Glutamatergic neuron (in vitro differentiated cells): ENCODE data around the gene MAG. TPM values are rescaled to one million over a fixed set of nuclear protein-coding genes. Genes with fewer than 3 reads are reported as not detected.
"Not testable (repeated sequence)": the region's sequence is repeated elsewhere in the genome, so short reads cannot be mapped to it uniquely, and the experiment has no call there.

Experiments used
- DNase-seq: peaks from one replicate; pipeline ENCODE4 v3.0.0; 2022
- H3K27ac Mint-ChIP-seq: one replicate; pipeline ENCODE4 v1.8.0; 2020; ENCODE audit warnings: mild to moderate bottlenecking, mixed read lengths, inconsistent platforms; ENCODE audit not compliant: unreplicated experiment
- H3K27me3 Mint-ChIP-seq: one replicate; pipeline ENCODE4 v1.8.0; 2020; ENCODE audit warnings: mild to moderate bottlenecking, moderate library complexity, mixed read lengths, inconsistent platforms; ENCODE audit not compliant: unreplicated experiment
- H3K36me3 Mint-ChIP-seq: one replicate; pipeline ENCODE4 v1.8.0; 2020; ENCODE audit warnings: mild to moderate bottlenecking, mixed read lengths, inconsistent platforms; ENCODE audit not compliant: unreplicated experiment
- H3K4me1 Mint-ChIP-seq: one replicate; pipeline ENCODE4 v1.8.0; 2020; ENCODE audit warnings: mild to moderate bottlenecking, low read depth, mixed read lengths, inconsistent platforms; ENCODE audit not compliant: unreplicated experiment
- H3K4me3 Mint-ChIP-seq: one replicate; pipeline ENCODE4 v1.8.0; 2020; ENCODE audit warnings: mild to moderate bottlenecking, mixed read lengths, inconsistent platforms; ENCODE audit not compliant: unreplicated experiment
- H3K9me3 Mint-ChIP-seq: one replicate; pipeline ENCODE4 v1.8.0; 2020; ENCODE audit warnings: mild to moderate bottlenecking, moderate library complexity, mixed read lengths, inconsistent platforms; ENCODE audit not compliant: unreplicated experiment
- total RNA-seq: library from RNA; stranded (reverse); fragmentation: NEBNext Ultra II Directional; extraction: Animal tissue kit (Norgen Biotek cat#: 25700); gene quantifications from one replicate; pipeline ENCODE4 v1.2.1, GENCODE V29; 2021; ENCODE audit not compliant: unreplicated experiment
- TF ChIP-seq, protein P1 (sequence below): fragments of 200-600 bp; sonication (generic); IDR thresholded peaks from one replicate; pipeline ENCODE4 v1.5.0; 2021; ENCODE audit not compliant: partially characterized antibody, unreplicated experiment

The MAG gene
- total RNA-seq, 1 donor from 2014 or later = not detected

GRCh38 chr19:35284153-35285094 lies 7.5 kb upstream of the MAG start:
- Mint-ChIP-seq H3K9me3 (peaks cover 13% of the 10 kb centered on the region), H3K4me3 (no peak overlapping the region), H3K27ac (no peak overlapping the region), H3K36me3 (no peaks in the 10 kb centered on the region), H3K27me3 (peaks cover 13% of the 10 kb centered on the region), H3K4me1 (peaks cover 11% of the 10 kb centered on the region)
- TF ChIP-seq, protein P1, sequence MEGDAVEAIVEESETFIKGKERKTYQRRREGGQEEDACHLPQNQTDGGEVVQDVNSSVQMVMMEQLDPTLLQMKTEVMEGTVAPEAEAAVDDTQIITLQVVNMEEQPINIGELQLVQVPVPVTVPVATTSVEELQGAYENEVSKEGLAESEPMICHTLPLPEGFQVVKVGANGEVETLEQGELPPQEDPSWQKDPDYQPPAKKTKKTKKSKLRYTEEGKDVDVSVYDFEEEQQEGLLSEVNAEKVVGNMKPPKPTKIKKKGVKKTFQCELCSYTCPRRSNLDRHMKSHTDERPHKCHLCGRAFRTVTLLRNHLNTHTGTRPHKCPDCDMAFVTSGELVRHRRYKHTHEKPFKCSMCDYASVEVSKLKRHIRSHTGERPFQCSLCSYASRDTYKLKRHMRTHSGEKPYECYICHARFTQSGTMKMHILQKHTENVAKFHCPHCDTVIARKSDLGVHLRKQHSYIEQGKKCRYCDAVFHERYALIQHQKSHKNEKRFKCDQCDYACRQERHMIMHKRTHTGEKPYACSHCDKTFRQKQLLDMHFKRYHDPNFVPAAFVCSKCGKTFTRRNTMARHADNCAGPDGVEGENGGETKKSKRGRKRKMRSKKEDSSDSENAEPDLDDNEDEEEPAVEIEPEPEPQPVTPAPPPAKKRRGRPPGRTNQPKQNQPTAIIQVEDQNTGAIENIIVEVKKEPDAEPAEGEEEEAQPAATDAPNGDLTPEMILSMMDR = no peak
- DNase-seq = no peak

DNA sequence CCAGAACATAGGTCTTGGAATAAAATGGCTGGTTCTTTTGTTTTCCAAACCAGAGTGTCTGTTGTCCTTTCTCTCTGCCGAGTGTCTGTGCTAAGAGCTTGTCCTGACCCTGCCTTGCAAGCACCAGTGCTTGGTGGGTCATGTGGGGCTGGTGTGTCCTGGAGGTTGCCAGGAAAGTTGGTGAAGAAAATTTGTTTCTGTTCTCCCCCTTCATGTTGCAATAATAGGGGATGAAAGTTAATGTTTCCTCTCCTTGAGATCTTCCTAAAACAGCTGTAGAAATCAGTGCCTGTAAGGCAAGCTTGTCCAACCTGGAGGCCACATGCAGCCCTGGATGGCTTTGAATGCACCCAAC lies 6.9 kb upstream of the MAG start:
- no peak for DNase-seq
- TF ChIP-seq, protein P1 = no peak
- Mint-ChIP-seq H3K27me3 (peaks cover 13% of the 10 kb centered on the region), H3K27ac (no peak overlapping the region), H3K4me3 (no peak overlapping the region), H3K9me3 (peaks cover 11% of the 10 kb centered on the region), H3K36me3 (no peaks in the 10 kb centered on the region), H3K4me1 (peaks cover 11% of the 10 kb centered on the region)

- H3K27ac Mint-ChIP-seq, H3K9me3 Mint-ChIP-seq, H3K4me1 Mint-ChIP-seq, DNase-seq, H3K4me3 Mint-ChIP-seq, H3K36me3 Mint-ChIP-seq: not testable (repeated sequence)
- H3K27me3 Mint-ChIP-seq = peaks cover 10% of the 10 kb centered on the region
Observed at GRCh38 chr19:35285465-35285864, 6.5 kb upstream of the MAG start.

DNA sequence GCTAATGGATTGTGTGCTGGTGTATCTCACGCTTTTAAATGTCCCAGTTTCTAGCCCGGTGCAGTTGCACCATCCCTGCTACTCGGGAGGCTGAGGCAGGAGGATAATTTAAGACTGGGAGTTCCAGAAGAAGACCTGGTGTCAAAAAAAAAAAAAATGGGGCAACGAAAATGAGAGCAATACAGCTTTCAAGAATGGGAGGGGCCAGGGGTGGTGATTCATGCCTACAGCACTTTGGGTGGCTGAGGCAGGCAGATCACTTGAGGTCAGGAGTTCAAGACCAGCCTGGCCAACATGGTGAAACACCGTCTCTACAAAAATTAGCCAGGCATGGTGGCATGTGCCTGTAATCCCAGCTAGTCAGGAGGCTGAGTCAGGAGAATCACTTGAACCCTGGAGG lies 5.9 kb upstream of the MAG start:
- DNase-seq, H3K36me3 Mint-ChIP-seq, H3K9me3 Mint-ChIP-seq, H3K27me3 Mint-ChIP-seq, H3K27ac Mint-ChIP-seq, H3K4me1 Mint-ChIP-seq, H3K4me3 Mint-ChIP-seq: not testable (repeated sequence)

- no peaks in the 10 kb centered on the region for H3K36me3 Mint-ChIP-seq
- TF ChIP-seq, protein P1 = no peak
- H3K4me1 Mint-ChIP-seq = peaks cover 6% of the 10 kb centered on the region
- peaks cover 14% of the 10 kb centered on the region for H3K27me3 Mint-ChIP-seq
- H3K4me3 Mint-ChIP-seq = no peak overlapping the region
- no peak overlapping the region for H3K27ac Mint-ChIP-seq
- H3K9me3 Mint-ChIP-seq = peaks cover 6% of the 10 kb centered on the region
- no peak for DNase-seq
Observed at GRCh38 chr19:35287713-35288112, 4.2 kb upstream of the MAG start.

- H3K27ac Mint-ChIP-seq = no peak overlapping the region
- TF ChIP-seq, protein P1 = no peak
- no peak for DNase-seq
- H3K27me3 Mint-ChIP-seq = peaks cover 10% of the 10 kb centered on the region
- no peaks in the 10 kb centered on the region for H3K36me3 Mint-ChIP-seq
- no peak overlapping the region for H3K4me3 Mint-ChIP-seq
- H3K4me1 Mint-ChIP-seq = peaks cover 11% of the 10 kb centered on the region
- H3K9me3 Mint-ChIP-seq = peaks cover 4% of the 10 kb centered on the region
Observed at GRCh38 chr19:35288331-35288730, 3.6 kb upstream of the MAG start.
